Activated T-cell treated with anti-CD3 and anti-CD28 coated beads for 24 hours (primary cell): ENCODE data around the gene HNRNPH1.
"Not testable (repeated sequence)": the region's sequence is repeated elsewhere in the genome, so short reads cannot be mapped to it uniquely, and the experiment has no call there.

ENCODE experiments used
- DNase-seq: peaks from one replicate; pipeline ENCODE4 v3.0.0-alpha.2; 2020; ENCODE audit warnings: low read depth

Gene HNRNPH1, protein sequence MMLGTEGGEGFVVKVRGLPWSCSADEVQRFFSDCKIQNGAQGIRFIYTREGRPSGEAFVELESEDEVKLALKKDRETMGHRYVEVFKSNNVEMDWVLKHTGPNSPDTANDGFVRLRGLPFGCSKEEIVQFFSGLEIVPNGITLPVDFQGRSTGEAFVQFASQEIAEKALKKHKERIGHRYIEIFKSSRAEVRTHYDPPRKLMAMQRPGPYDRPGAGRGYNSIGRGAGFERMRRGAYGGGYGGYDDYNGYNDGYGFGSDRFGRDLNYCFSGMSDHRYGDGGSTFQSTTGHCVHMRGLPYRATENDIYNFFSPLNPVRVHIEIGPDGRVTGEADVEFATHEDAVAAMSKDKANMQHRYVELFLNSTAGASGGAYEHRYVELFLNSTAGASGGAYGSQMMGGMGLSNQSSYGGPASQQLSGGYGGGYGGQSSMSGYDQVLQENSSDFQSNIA

DNA sequence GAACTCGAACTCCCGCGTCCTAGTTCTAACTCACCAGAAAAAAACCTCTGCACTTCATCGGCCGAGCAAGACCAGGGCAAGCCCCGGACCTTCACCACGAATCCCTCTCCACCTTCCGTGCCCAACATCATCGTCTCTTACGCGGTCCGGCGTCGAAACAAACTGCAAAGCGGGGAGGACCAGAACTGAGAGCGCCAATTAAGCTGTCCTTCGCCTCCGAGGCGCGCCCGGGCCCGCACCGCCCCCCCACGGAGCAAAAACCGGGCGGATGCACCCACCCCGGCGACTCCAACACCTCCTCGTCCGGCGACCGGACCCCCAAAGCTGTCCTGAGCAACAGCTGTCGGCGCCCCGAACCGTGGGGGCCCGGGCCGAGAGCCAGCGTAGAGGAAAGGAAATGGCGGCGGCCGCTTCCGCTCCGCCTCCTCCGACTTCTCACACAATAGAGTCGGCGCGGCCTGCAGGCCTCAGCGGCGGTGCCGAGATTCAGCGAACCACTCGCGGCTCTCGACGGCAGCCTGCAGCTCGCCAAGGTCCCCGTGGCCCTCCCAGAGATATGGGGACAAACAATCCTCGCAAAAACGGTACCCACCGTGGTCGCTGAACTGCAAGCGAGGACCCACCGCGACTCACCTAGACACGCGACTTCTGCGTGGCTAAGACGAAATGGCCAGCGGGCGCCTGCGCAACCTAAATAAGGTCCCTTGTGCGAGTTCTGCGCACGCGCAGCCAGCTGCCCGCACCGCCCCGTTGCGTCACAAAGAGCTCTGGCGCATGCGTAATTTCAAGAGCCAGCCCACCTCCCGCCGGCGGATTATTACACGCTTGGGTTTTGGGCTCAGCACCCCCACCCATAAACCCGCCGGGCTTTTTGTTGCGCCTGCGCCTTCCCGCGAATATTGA, at the start of gene HNRNPH1:
HNRNPH1 (minus strand) TSS at position 669 of the 903 bp plus-strand sequence; CDS start at position 131, 538 bp downstream.
- DNase-seq = peak; percentile 98

DNA sequence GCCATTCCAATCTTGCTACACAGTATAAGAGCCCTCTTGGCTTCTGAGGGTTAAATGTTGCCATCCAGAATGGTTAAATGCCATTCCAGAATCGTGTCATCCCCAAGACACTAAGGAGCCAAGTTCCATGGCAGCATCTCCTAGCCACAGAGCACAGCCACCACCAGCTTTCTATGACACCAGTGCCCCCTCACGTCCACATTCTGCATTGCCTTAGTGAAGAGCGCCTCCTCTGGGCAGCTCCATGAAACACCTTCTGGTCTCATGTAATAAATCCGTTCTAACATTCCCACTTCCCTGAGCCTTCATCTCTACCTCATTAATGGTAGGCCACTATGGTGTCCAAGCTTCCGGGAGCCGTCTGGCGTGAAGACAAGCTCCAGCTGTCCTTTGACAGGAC, 44.9 kb upstream of the HNRNPH1 start:
- no peak for DNase-seq

DNA sequence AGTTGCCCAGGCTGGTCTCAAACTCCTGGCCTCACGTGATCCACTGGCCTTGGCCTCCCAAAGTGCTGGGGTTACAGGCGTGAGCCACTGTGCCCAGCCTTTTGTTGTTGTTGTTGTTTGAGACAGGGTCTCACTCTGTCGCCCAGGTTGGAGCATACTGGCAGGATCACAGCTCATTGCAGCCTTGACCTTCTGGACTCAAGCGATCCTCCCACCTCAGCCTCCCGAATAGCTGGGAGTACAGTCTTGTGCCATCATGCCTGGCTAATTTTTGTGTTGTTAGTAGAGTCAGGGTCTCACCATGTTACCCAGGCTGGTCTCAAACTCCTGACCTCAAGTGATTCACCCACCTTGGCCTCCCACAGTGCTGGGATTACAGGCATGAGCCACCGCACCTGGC, 38.2 kb upstream of the HNRNPH1 start:
- DNase-seq = not testable (repeated sequence)

DNA sequence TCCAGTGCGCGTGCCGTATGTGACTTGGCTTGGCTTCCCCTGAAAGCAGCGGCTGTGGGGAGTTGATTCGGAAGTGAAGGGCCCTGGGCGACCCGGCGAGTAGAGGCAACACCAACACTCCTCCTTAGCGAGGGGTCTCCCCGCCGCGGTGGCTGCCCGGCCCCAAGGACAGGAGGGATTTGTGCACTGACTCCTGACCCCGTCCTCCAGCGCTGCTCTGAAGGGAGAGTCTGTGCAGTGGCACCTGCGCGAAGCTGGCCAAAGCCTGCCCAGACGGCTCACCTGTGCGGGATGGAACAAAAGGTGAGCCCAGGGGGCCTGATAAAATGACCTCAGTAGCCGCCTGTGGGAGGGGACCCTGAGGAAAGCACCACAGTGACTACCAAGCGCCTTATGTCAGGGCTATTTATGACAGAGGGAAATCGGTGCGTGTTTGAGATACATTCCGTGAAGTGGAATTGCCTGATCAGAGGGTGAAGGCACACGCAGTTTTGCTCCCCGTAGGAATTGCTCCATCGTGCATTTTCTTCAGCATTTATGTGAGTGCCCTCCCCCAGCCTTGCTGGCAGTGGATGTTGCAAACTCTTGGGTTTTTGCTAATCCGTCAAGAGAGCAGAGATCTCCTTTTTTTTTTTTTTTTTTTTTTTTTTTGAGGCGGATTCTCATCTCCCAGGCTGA, 34.8 kb upstream of the HNRNPH1 start:
- DNase-seq = not testable (repeated sequence)

DNA sequence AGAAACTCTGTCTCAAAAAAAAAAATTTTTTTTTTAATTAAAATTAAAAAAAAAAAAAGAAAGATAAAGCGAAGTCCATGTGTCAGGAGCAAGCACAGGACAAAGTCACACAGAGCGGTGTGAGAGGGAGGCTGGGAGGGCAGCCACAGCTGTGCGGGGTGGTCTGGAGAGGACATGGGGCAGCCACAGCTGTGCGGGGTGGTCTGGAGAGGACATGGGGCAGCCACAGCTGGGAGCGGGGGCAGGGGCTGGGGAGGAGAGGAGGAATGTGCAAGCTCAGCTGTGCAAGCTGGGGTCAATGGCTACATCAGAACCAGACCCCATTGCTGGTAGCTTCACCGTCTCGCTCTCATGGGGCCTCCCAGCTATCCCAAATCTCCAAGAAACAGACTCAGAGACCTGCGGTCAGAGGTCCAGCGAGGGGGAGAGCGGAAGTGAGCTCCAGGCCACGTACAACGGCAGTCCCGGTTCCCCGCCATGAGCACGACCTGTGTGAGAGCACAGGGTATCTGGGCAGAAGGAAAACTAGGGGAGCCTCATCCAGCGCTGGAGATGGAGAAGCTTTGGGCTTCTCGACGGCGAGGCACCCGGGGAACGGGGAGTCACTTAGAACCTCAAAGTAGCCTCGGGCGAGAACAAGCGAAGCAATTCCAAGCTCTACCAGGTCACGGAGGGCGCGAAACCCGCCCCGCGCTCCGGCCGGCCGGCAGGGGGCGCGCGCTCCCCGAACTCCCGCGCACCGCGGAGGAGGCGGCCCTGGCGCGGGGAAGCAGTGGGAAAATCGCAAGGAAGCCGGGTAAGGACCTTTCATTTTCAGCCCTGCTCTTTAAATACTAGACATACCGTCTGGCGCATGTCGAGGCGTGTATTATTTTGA, 34.1 kb upstream of the HNRNPH1 start:
- not testable (repeated sequence) for DNase-seq

DNA sequence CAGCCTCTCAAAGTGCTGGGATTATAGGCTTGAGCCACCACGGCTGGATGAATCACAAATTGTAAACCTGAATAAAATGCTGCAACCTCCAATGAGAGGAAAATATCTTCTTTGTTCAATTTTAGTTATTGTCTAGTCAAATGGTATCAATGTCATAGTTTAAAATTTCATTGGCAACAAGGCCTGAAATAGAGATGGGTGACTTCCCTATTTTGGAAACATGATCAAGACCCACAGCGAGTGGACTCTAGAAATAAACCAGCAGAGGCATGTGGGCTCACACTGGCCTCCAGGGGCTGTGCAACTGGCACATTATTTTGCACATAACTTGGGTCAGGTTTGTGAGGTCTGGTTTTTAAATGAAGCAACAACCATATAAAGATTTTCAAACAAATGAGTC, 29.7 kb upstream of the HNRNPH1 start:
- not testable (repeated sequence) for DNase-seq

DNA sequence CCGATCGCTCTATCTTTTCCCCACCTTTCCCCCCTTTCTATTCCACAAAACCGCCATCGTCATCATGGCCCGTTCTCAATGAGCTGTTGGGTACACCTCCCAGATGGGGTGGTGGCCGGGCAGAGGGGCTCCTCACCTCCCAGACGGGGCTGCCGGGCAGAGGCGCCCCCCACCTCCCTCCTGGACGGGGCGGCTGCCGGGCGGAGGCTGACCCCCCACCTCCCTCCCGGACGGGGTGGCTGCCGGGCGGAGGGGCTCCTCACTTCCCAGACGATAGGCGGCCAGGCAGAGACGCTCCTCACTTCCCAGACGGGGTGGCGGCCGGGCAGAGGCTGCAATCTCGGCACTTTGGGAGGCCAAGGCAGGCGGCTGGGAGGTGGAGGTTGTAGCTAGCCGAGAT, 26.8 kb upstream of the HNRNPH1 start:
- not testable (repeated sequence) for DNase-seq

DNA sequence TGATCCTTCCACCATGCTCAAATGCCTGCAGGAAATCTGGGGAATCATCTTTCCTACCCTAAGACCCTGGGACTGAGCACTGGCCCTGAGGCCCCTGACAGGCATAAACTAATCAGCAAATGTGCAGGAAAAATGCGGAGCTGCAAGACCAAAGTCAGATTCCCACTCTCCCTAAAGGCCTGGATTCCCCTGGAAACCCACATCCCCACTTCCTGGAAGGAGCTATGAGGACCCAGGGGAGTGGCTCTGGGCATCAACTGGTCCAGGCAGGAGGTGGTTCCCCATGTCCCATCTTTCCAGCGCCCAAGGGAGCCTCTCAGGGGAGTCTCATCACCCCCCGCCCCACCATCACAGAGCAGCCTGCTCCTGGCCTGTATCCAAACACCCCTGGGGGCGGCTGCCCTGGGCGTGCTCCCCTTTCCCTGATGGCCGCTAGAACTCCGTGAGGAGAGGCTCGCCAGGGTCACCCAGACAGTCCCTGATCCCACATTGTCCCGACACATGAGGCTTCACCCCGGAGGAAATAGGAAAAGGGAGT, 25.8 kb upstream of the HNRNPH1 start:
- DNase-seq = not testable (repeated sequence)

DNA sequence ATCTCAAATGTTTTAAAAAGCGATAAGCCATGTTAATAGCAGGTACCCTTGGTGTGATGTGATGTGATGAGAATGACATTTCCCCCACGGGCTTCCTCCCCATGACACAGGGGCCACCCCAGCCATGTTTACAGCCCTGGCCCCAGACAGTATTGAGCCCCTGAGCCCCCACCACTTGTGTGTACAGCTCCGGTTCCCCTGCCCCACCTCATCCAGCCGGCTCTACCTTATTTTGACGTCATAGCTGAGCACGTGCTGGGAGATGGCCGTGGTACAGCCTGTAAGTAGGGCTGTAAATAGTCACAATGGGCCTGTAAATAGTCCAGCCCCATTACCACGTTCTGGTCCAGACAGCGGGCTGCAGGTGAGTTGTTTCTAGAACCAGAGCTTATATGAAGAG, 24.9 kb upstream of the HNRNPH1 start:
- no peak for DNase-seq

DNA sequence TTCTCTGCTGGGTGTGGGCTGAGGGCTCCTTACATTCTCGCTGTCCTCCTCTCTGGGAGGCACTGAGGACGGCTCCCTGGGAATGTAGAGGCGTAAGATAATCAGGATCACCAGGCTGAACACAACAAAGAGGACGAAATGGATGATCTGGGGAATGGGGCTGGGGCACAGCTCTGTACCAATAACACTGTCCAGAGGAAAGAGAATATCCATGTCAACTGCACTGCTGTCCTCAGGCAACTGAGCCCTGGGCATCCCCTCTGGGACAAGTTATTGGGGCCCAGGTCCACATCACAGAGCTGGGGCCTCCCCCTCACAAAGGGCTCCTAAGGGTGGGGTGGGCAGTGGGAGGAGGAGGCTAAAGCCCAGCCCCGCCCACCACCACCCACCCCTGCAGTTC, 21.3 kb upstream of the HNRNPH1 start:
- not testable (repeated sequence) for DNase-seq

DNA sequence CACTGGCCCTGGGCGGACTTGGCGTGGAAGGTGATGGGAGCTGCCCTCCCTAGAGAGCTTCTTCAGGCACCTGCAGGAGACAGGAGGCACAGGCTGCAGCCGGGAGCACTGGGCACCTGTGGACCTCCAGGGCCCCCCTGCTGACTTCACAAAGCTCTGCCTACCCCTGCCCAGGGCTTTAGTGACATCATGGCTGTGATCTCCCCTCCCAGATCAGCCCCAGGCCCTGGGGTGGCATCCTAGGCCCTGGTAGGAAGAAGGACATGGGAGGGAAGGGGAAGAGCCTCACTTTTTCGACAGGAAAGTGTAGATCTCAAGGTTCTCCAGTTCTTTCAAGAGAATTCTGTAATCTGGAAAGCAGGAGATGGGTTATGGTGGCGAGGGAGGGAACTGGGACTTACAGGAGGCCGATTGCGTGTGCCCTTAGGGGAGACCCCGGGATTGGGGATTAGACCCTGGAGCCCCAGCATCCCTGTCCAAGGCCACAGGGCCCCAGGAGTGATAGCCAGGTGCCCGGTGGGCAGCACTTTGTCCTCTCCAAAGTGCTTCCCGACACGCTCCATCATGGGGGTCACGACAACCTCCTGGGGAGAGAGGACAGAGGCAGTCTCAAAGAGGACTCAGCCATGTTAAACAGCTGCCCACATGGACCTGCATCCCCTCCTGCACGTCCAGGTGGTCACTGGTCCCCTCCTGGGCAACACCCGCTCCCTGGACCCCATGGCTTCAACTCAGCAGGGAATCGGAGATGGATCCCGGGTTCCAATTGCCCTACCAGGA, 19.9 kb upstream of the HNRNPH1 start:
- DNase-seq = not testable (repeated sequence)

DNA sequence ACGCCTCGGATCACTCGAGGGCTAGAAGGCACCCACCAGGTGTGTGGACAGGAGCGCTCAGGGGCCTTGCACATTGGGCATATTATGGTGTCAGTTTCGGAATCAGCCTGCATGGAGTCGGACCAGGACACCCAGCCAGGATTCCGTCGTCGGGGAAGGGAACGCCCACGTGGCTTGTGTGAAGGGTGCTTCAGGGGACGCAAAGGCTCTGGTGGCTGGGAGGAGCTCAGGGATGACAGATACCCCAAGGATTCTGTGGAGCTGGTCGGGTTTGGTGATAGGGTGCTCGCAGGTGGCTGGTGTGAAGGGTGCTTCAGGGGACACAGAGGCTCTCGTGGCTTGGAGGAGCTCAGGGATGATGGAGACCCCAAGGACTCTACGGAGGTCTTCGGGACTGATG, 19.2 kb upstream of the HNRNPH1 start:
- DNase-seq = not testable (repeated sequence)

DNA sequence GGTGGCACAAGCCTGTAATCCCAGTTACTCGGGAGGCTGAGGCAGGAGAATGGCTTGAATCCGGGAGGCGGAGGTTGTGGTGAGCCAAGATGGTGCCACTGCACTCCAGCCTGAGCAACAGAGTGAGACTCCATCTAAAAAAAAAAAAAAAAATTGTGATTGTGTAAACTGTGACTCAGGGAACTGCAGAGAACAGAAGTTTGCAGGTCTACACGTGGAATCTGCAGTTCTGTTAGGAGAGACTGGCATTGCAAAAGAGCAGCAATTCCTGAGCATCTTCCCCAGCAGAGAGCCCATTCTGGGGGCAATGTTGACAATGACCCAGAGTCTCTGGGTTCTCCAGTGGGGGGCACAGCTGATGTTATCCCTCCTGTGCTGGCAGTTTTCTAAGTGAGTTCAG, 18.3 kb upstream of the HNRNPH1 start:
- DNase-seq = not testable (repeated sequence)

DNA sequence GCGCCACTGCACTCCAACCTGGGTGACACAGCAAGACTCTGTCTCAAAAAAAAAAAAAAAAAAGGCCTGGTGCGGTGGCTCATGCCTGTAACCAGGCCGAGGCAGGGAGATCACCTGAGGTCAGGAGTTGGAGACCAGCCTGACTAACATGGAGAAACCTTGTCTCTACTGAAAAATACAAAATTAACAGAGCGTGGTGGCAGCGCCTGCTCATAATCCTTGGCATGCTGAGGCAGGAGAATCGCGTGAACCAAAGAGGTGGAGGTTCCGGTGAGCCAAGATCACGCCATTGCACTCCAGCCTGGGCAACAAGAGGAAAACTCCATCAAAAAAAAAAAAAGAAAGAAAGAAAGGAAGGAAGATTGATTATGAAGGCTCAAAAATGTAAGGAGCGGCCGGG, 15.8 kb upstream of the HNRNPH1 start:
- not testable (repeated sequence) for DNase-seq

DNA sequence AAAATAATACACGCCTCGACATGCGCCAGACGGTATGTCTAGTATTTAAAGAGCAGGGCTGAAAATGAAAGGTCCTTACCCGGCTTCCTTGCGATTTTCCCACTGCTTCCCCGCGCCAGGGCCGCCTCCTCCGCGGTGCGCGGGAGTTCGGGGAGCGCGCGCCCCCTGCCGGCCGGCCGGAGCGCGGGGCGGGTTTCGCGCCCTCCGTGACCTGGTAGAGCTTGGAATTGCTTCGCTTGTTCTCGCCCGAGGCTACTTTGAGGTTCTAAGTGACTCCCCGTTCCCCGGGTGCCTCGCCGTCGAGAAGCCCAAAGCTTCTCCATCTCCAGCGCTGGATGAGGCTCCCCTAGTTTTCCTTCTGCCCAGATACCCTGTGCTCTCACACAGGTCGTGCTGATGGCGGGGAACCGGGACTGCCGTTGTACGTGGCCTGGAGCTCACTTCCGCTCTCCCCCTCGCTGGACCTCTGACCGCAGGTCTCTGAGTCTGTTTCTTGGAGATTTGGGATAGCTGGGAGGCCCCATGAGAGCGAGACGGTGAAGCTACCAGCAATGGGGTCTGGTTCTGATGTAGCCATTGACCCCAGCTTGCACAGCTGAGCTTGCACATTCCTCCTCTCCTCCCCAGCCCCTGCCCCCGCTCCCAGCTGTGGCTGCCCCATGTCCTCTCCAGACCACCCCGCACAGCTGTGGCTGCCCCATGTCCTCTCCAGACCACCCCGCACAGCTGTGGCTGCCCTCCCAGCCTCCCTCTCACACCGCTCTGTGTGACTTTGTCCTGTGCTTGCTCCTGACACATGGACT, 11.1 kb upstream of the HNRNPH1 start:
- not testable (repeated sequence) for DNase-seq

DNA sequence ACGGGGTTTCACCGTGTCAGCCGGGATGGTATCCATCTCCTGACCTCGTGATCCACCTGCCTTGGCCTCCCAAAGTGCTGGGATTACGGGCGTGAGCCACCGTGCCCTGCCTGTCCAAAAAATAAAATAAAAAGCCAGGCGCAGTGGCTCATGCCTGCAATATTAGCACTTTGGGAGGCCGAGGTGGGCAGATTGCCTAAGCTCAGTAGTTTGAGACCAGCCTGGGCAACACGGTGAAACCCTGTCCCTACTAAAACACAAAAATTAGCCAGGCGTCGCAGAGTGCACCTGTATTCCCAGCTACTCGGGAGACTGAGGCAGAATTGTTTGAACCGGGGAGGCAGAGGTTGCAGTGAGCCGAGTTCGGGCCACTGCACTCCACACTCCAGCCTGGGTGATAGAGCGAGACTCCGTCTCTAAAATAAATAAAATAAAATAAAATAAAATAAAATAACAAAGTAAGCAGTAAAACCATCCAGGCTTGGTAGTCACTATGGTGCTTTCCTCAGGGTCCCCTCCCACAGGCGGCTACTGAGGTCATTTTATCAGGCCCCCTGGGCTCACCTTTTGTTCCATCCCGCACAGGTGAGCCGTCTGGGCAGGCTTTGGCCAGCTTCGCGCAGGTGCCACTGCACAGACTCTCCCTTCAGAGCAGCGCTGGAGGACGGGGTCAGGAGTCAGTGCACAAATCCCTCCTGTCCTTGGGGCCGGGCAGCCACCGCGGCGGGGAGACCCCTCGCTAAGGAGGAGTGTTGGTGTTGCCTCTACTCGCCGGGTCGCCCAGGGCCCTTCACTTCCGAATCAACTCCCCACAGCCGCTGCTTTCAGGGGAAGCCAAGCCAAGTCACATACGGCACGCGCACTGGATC, 10.3 kb upstream of the HNRNPH1 start:
- not testable (repeated sequence) for DNase-seq

DNA sequence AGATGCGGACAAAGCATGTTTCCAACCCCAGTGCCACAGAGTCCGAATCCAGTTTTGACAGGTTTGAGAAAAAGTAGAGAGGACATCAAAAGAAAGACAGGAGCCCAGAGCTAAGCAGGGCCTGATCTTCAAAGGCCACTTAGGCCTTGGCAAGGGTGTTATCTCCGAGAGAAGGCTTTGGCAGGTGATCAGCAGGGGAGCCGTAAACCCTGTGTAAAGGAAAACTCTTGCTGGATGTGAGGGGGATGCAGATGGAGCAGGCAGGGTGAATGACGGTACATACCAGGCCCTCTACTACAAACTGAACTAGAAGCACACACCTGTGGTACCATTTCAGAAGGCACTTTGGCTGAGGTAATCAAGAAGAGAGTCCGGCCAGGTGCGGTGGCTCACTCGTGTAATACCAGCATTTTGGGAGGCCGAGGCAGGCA, 1.4 kb upstream of the HNRNPH1 start:
- no peak for DNase-seq
